Measurements from ENCODE around the gene PRKN.

GRCh38 chr6:161626132-161626676 lies 1101.4 kb downstream of the PRKN start:
- TF ChIP-seq CTCF (conservative IDR thresholded peaks at IDR 0.05; ENCODE audit: low read depth in 2 of 2) (no peak), ETS1 (IDR thresholded peaks at IDR 0.05) (no peak), REST (IDR thresholded peaks at IDR 0.05; ENCODE audit: unreplicated experiment) (no peak), EZH2phosphoT487 (IDR thresholded peaks at IDR 0.05; ENCODE audit: unreplicated experiment) (no peak), EZH2 (IDR thresholded peaks at IDR 0.05; ENCODE audit: low read depth, unreplicated experiment) (no peak), POLR2AphosphoS5 (IDR thresholded peaks at IDR 0.05; ENCODE audit: low read depth) (no peak), CREB1 (CRISPR knock-in tag; IDR thresholded peaks at IDR 0.05; ENCODE audit: low read depth) (no peak), JUNB (IDR thresholded peaks at IDR 0.05; ENCODE audit: unreplicated experiment) (no peak), ZNF331 (CRISPR knock-in tag; IDR thresholded peaks at IDR 0.05; ENCODE audit: low read depth) (no peak), ZNF114 (CRISPR knock-in tag; IDR thresholded peaks at IDR 0.05) (no peak)

Measured in GM23338 (cell line).